Heart left ventricle (tissue), 16 donors: ENCODE data around the gene RELCH. TPM values are rescaled to one million over a fixed set of nuclear protein-coding genes. Genes with fewer than 3 reads are reported as not detected.

Experiments used
- ATAC-seq, 4 donors: fragments of 200-7000 bp; cut with Tn5 transposase; one replicate each; pipeline ENCODE4 v1.9.1; 2020 to 2022; ENCODE audit warnings: moderate library complexity in 4 of 4, mild to moderate bottlenecking in 3 of 4, moderate number of reproducible peaks in 1 of 4
- DNase-seq, 5 donors: peaks; one replicate each; pipeline ENCODE4 v3.0.0-alpha.2; 2020
- H3K27ac ChIP-seq, 12 donors: fragments of 200-600 bp; sonication (generic) in 4 of 12; one replicate each; pipeline versions ENCODE4 v1.5.0 to v1.8.0; 2016 to 2022; ENCODE audit warnings: mild to moderate bottlenecking in 2 of 12
- H3K27me3 ChIP-seq, 9 donors: fragments of 200-600 bp; sonication (generic) in 2 of 9; one replicate each; pipeline versions ENCODE4 v1.5.1 to v1.8.0; 2016 to 2022; ENCODE audit warnings: mild to moderate bottlenecking in 3 of 9
- H3K36me3 ChIP-seq, 9 donors: fragments of 200-600 bp; sonication (generic) in 2 of 9; one replicate each; pipeline versions ENCODE4 v1.5.0 to v1.8.0; 2018 to 2022; ENCODE audit warnings: mild to moderate bottlenecking in 2 of 9
- H3K4me1 ChIP-seq, 12 donors: fragments of 200-600 bp; sonication (generic) in 4 of 12; one replicate each; pipeline versions ENCODE4 v1.5.0 to v1.8.0; 2016 to 2022; ENCODE audit warnings: mild to moderate bottlenecking in 3 of 12
- H3K4me3 ChIP-seq, 12 donors: fragments of 200-600 bp; sonication (generic) in 4 of 12; one replicate each; pipeline versions ENCODE4 v1.5.0 to v1.8.0; 2017 to 2022; ENCODE audit warnings: mild to moderate bottlenecking in 9 of 12, moderate library complexity in 4 of 12
- H3K9me3 ChIP-seq, 12 donors: fragments of 200-600 bp; sonication (generic) in 4 of 12; one replicate each; pipeline versions ENCODE4 v1.5.0 to v1.8.0; 2016 to 2022; ENCODE audit warnings: mild to moderate bottlenecking in 1 of 12
- CTCF ChIP-seq, 12 donors: fragments of 200-600 bp; sonication (generic) in 4 of 12; IDR thresholded peaks; one replicate each; pipeline versions ENCODE4 v1.5.0 to v1.8.0; 2018 to 2022; ENCODE audit warnings: antibody characterized with exemption in 12 of 12, mild to moderate bottlenecking in 5 of 12
- POLR2A ChIP-seq, 2 donors: fragments of 450-650 bp; IDR thresholded peaks; one replicate each; pipeline ENCODE4 v1.6.1; 2017; ENCODE audit warnings: antibody characterized with exemption in 2 of 2, mild to moderate bottlenecking in 2 of 2, moderate library complexity in 2 of 2
- WGBS, 4 donors: extraction: QIAGEN DNeasy Blood & Tissue Kit in 2 of 4; methylation state at CpG; one replicate each; pipeline versions ENCODE4 v1.1.5 to v1.1.7; 2013 to 2018; 5-methylcytosine and 5-hydroxymethylcytosine counted together
- intact Hi-C, 10 donors: fragments of 100-400 bp; cut with DNase I; formaldehyde crosslinking; loops; one replicate each; pipeline versions ENCODE4 v1.11.1 to v1.14.2; 2022
- polyA plus RNA-seq, 2 donors: library from polyadenylated mRNA; stranded (reverse); fragments of 200-250 nt; gene quantifications; one replicate each; pipeline ENCODE4 v1.2.3, GENCODE V29; 2013
- total RNA-seq, 9 donors: library from RNA; depleted of rRNA in 2 of 9; stranded (reverse); fragments of >200 nt in 2 of 9; fragmentation: NEBNext Ultra II Directional in 3 of 9; extraction: Animal tissue kit (Norgen Biotek cat#: 25700) in 3 of 9; gene quantifications; one replicate each; pipeline versions ENCODE4 v1.1.0 to v1.2.4, GENCODE V29; 2016 to 2023
- donor health status: ischemic (EF 13 %, LVEDD 7.1; RV severe dilation, severe dysfunction).
- donor health status: healthy with polysubstance abuse.
- donor health status: DM: no; HTN: yes; CAD: no.
- donor health status: DM: no; HTN: no; CAD: no.
- donor health status: ischemic (EF 25% LVEDD 6.9; RV normal size, moderate dysfunction).
- donor health status: ischemic (EF 25% LVEDD 5.7; RV mildly dilated, moderate dysfunction).
- donor health status: healthy.
- donor health status: DM: yes; HTN: yes; CAD: no.
- donor health status: ischemic (EF 35%, LVEDD 5.7; RV mildly dilated, moderate dysfunction).
- donor health status: nonischemic (EF 11% LVEDD 7.7; RV severe dilation, severe dysfunction).
- donor health status: DM: yes; HTN: yes; CAD: no.
- donor health status: PGD.
- donor health status: ischemic (EF 29% LVEDD 5.4; RV normal size, mild dysfunction).
- donor health status: nonischemic (EF 23%, LVEDD 6.1; RV moderate dilation, normal function).

The RELCH gene
- total and polyA plus RNA-seq, 11 donors = 7.4 to 24.8 (median 14.3) TPM

- Histone ChIP-seq H3K4me1 (peaks cover 0 to 15% (median 0%) of the 10 kb centered on the region in 12 donors), H3K36me3 (peaks cover 0 to 100% (median 91%) of the 10 kb centered on the region in 9 donors)
- DNase-seq = no peak
Measured at GRCh38 chr18:62262061-62262460, 75.0 kb downstream of the RELCH start.

GRCh38 chr18:62264984-62265383 is 77.9 kb downstream of the RELCH start:
- intact Hi-C loops = no loop called here
- 85 to 98% (median 94%) methylated on average over 2 of the region's 2 CpGs for WGBS, 4 donors

More at GRCh38 chr18:62262061-62262460, 75.0 kb downstream of the RELCH start:
- no peak overlapping the region for H3K4me3 ChIP-seq
- H3K9me3 ChIP-seq = no peaks in the 10 kb centered on the region
- intact Hi-C loops = no loop called here
- no peak for TF ChIP-seq CTCF (IDR thresholded peaks at IDR 0.05)
- no peak for TF ChIP-seq POLR2A (IDR thresholded peaks at IDR 0.05)
- H3K27me3 ChIP-seq = no peaks in the 10 kb centered on the region
- ATAC-seq = no peak
- no peak overlapping the region for H3K27ac ChIP-seq
- WGBS, 4 donors = 47 to 55% (median 52%) methylated on average over 2 of the region's 2 CpGs

GRCh38 chr18:62277045-62277444 is 90.0 kb downstream of the RELCH start:
- no peak overlapping the region for H3K4me3 ChIP-seq
- WGBS, 4 donors = 90 to 95% (median 92%) methylated on average over 1 of the region's 1 CpG
- no peaks in the 10 kb centered on the region for H3K27me3 ChIP-seq
- ATAC-seq (no peak), DNase-seq (no peak)
- H3K27ac ChIP-seq = no peak overlapping the region
- intact Hi-C loops = no loop called here
- no peak for TF ChIP-seq POLR2A (IDR thresholded peaks at IDR 0.05)
- no peak for TF ChIP-seq CTCF (IDR thresholded peaks at IDR 0.05)
- no peaks in the 10 kb centered on the region for H3K9me3 ChIP-seq
- peaks cover 0 to 70% (median 51%) of the 10 kb centered on the region in 9 donors for H3K36me3 ChIP-seq
- H3K4me1 ChIP-seq = peaks cover 0 to 20% (median 0%) of the 10 kb centered on the region in 12 donors

More at GRCh38 chr18:62264984-62265383, 77.9 kb downstream of the RELCH start:
- H3K36me3 ChIP-seq = peaks cover 0 to 99% (median 93%) of the 10 kb centered on the region in 9 donors
- H3K4me3 ChIP-seq = no peak overlapping the region
- H3K4me1 ChIP-seq = no peaks in the 10 kb centered on the region
- no peaks in the 10 kb centered on the region for H3K27me3 ChIP-seq
- DNase-seq (no peak), ATAC-seq (no peak)
- no peak for TF ChIP-seq CTCF (IDR thresholded peaks at IDR 0.05)
- no peak for TF ChIP-seq POLR2A (IDR thresholded peaks at IDR 0.05)
- no peaks in the 10 kb centered on the region for H3K9me3 ChIP-seq
- no peak overlapping the region for H3K27ac ChIP-seq

- no peak for ATAC-seq
Measured at GRCh38 chr18:62279561-62279960, 92.5 kb downstream of the RELCH start.

More at GRCh38 chr18:62279561-62279960, 92.5 kb downstream of the RELCH start:
- H3K27me3 ChIP-seq = no peaks in the 10 kb centered on the region
- no peak for TF ChIP-seq POLR2A (IDR thresholded peaks at IDR 0.05)
- no peak for TF ChIP-seq CTCF (IDR thresholded peaks at IDR 0.05)
- H3K27ac ChIP-seq = no peak overlapping the region
- intact Hi-C loops = no loop called here
- H3K4me3 ChIP-seq = no peak overlapping the region
- peaks cover 0 to 72% (median 58%) of the 10 kb centered on the region in 9 donors for H3K36me3 ChIP-seq
- no peaks in the 10 kb centered on the region for H3K9me3 ChIP-seq
- peaks cover 0 to 36% (median 5%) of the 10 kb centered on the region in 12 donors for H3K4me1 ChIP-seq
- 60 to 91% (median 69%) methylated on average over 5 of the region's 5 CpGs for WGBS, 4 donors
- DNase-seq = no peak
